Cortex of kidney (tissue), 1 donor: ENCODE measurements around the gene SRSF3.
"Not testable (repeated sequence)": the region's sequence is repeated elsewhere in the genome, so short reads cannot be mapped to it uniquely, and the experiment has no call there.

ENCODE experiments used
- DNase-seq: peaks from one replicate; lab custom pipeline; 2025; lab: John Stamatoyannopoulos, UW

Gene SRSF3

GRCh38 chr6:36649701-36650484, 55.7 kb downstream of the SRSF3 start:
- DNase-seq = no peak

DNA sequence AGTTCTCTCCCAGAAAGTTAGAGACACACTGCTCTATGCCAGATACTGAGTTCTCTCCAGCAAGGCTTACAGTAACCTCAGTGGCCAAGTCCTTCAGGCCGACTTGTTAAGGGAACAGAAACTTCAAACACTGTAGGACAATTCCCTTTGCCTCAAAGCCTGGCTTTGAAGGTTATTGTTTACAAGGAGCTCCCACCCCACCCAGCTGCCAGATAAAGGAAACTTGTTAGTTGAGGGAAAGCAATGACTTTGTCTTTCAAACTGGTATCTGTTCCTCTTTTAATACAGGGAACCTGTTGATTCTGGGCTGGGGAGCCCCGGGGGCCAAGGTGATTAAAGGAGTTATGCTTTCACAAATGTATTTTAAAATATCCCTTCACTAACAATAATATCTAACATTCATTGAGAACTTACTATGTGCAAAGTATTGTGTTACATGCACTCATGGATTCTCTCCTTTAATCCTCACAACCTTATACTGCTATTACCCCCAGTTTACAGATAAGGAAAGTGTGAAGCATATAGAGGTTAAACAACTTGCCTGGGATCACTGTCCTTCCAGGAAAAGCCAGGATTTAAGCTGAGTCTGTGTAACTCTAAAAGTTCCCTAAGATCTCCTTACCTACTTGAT, 56.8 kb downstream of the SRSF3 start:
- no peak for DNase-seq

DNA sequence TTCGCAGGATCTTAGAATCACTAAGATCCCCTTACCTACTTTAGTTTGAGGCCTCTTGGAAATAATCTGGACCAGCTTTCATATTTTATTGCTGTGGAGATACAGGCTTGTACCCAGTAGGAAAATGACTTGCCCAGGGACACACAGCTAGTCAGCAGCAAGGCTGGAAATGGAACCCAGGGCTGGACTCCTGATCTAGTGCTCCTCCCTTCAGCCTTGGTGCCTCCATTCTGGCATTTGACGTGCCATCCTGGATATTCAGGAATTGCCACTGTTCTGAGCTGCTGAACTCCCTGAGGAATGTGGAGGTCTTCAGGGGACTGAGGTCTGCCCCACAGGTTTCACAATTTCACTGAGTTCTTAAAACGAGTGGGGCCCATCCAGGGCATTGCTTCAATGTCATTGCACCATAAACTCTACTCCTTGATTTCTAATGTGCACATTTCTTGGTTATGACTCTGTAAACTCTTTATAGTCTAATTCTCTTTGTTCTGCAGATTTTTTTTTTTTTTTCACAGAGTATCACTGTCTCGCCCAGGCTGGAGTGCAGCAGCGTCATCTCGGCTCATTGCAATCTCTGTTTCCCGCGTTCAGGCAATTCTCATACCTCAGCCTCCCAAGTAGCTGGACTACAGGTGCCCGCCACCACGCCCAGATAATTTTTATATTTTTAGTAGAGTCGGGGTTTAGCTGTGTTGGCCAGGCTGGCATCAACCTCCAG, 57.7 kb downstream of the SRSF3 start:
- DNase-seq = no peak

DNA sequence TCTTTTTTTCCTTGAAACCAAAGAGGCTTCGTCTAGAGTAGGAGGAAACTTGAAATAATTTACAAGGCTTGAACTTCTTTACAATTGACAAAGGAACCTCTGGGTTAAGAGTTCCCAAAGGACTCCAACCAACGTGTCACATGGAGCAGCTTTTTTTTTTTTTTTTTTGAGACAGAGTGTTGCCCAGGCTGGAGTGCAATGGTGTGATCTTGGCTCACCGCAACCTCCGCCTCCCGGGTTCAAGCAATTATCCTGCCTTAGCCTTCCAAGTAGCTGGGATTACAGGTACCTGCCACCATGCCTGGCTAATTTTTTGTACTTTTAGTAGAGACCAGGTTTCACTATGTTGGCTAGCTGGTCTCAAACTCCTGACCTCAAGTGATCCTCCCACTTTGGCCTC, 60.3 kb downstream of the SRSF3 start:
- not testable (repeated sequence) for DNase-seq
